Ascending aorta (tissue), 2 donors: Measurements from ENCODE around the gene RFFL. TPM values are rescaled to one million over a fixed set of nuclear protein-coding genes. Genes with fewer than 3 reads are reported as not detected.

ENCODE experiments used
- DNase-seq, 2 donors: peaks; one replicate each; pipeline ENCODE4 v3.0.0-alpha.2; 2019; ENCODE audit warnings: low spot score in 2 of 2
- H3K27ac ChIP-seq, 2 donors: fragments of 200-600 bp; sonication (generic); one replicate each; pipeline ENCODE4 v1.5.1; 2016 to 2017; ENCODE audit warnings: mild to moderate bottlenecking in 1 of 2
- H3K27me3 ChIP-seq: fragments of 200-600 bp; sonication (generic); one replicate; pipeline ENCODE4 v1.5.1; 2017
- H3K36me3 ChIP-seq, 2 donors: fragments of 200-600 bp; sonication (generic); one replicate each; pipeline ENCODE4 v1.5.1; 2016
- H3K4me1 ChIP-seq, 2 donors: fragments of 200-600 bp; sonication (generic); one replicate each; pipeline ENCODE4 v1.5.1; 2016 to 2017; ENCODE audit warnings: mild to moderate bottlenecking in 1 of 2
- H3K4me3 ChIP-seq, 2 donors: fragments of 200-600 bp; sonication (generic); one replicate each; pipeline ENCODE4 v1.5.1; 2016 to 2017; ENCODE audit warnings: mild to moderate bottlenecking in 1 of 2
- H3K9me3 ChIP-seq, 2 donors: fragments of 200-600 bp; sonication (generic); one replicate each; pipeline ENCODE4 v1.5.1; 2016
- intact Hi-C: fragments of 100-400 bp; cut with DNase I; formaldehyde crosslinking; loops from one replicate; pipeline ENCODE4 v1.15.1; 2023
- total RNA-seq: library from RNA; depleted of rRNA; stranded (reverse); fragments of >200 nt; gene quantifications from one replicate; pipeline ENCODE4 v1.1.0, GENCODE V29; 2016
- TF ChIP-seq, protein P1 (sequence below), 3 experiments: fragments of 200-600 bp in 2 of 3; fragments of 450-650 bp in 1 of 3; sonication (generic) in 2 of 3; IDR thresholded peaks; one replicate each; pipeline ENCODE4 v1.5.1; 2016 to 2019; ENCODE audit warnings: antibody characterized with exemption in 3 of 3, mild to moderate bottlenecking in 1 of 3, moderate library complexity in 1 of 3

Gene RFFL
- total RNA-seq, 1 donor from 2014 or later = 20.0 TPM

DNA sequence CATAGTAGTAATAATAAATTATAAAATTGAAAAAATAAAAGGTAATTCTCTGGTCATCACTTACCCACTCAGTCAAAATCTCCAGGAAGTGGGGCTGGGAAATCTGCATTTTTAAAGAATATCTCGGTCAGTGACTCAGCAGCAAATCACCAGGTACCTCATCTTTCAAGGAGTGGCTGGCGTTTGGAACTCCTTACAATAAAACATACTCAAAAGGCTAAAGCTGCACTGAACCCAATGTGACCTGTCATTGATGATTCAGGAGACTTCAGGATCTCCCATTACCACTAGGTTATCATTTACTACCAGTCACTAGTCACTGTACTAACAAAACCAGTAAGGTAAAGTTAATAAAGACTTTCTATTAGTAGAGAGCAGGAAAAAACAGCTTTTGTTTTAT is 21.5 kb upstream of the RFFL start:
- TF ChIP-seq, protein P1, sequence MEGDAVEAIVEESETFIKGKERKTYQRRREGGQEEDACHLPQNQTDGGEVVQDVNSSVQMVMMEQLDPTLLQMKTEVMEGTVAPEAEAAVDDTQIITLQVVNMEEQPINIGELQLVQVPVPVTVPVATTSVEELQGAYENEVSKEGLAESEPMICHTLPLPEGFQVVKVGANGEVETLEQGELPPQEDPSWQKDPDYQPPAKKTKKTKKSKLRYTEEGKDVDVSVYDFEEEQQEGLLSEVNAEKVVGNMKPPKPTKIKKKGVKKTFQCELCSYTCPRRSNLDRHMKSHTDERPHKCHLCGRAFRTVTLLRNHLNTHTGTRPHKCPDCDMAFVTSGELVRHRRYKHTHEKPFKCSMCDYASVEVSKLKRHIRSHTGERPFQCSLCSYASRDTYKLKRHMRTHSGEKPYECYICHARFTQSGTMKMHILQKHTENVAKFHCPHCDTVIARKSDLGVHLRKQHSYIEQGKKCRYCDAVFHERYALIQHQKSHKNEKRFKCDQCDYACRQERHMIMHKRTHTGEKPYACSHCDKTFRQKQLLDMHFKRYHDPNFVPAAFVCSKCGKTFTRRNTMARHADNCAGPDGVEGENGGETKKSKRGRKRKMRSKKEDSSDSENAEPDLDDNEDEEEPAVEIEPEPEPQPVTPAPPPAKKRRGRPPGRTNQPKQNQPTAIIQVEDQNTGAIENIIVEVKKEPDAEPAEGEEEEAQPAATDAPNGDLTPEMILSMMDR (IDR thresholded peaks at IDR 0.05) = no peak
- peaks cover 2 to 11% of the 10 kb centered on the region in 2 donors for H3K4me1 ChIP-seq
- H3K9me3 ChIP-seq = no peaks in the 10 kb centered on the region
- no peak overlapping the region for H3K27ac ChIP-seq
- no peaks in the 10 kb centered on the region for H3K36me3 ChIP-seq
- no peak overlapping the region for H3K4me3 ChIP-seq
- H3K27me3 ChIP-seq = no peaks in the 10 kb centered on the region
- intact Hi-C loops = loop anchor here (5.0 kb wide), 1 partner anchor 88 kb away; no protein-coding TSS in a partner anchor
- DNase-seq = no peak

- H3K36me3 ChIP-seq = no peaks in the 10 kb centered on the region
- peaks cover 2 to 11% of the 10 kb centered on the region in 2 donors for H3K4me1 ChIP-seq
- no peak overlapping the region for H3K4me3 ChIP-seq
- no peaks in the 10 kb centered on the region for H3K27me3 ChIP-seq
- TF ChIP-seq, protein P1 (IDR thresholded peaks at IDR 0.05) = no peak
- no peak overlapping the region for H3K27ac ChIP-seq
- no peaks in the 10 kb centered on the region for H3K9me3 ChIP-seq
- DNase-seq = no peak
- intact Hi-C loops = no loop called here
Observed at GRCh38 chr17:35083071-35083470, 19.6 kb upstream of the RFFL start.

DNA sequence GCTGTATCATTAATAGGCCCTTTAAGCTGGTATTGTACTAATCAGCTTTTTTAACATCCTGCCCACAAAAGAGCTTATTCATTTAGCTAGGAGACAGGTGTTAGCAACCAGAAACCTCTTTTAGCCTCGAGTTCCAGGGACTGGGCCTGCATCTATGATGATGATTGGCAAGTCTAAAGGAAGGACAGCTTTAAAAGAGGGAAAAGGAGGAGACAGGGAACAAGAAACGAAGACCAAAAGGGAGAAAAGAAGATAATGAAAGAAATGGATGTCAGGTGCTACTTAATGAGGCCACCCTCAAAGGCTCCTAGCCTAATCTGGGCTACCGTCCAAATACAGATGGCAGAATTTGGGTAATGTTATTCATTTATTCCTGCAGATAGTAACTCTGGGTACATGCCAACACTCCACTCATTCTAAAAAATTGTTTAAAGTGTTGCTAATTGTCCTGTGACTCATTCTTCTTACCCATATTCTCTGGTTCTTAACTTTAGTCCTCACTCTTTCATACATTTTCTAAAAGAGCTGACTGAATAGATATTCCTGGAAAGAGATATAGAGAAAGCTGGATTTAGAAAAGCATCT is 18.7 kb upstream of the RFFL start:
- Histone ChIP-seq H3K27me3 (no peaks in the 10 kb centered on the region), H3K9me3 (no peaks in the 10 kb centered on the region), H3K36me3 (no peaks in the 10 kb centered on the region), H3K27ac (no peak overlapping the region), H3K4me1 (peaks cover 0 to 2% of the 10 kb centered on the region in 2 donors), H3K4me3 (no peak overlapping the region)
- TF ChIP-seq, protein P1 (IDR thresholded peaks at IDR 0.05) = no peak
- intact Hi-C loops = no loop called here
- DNase-seq = no peak

DNA sequence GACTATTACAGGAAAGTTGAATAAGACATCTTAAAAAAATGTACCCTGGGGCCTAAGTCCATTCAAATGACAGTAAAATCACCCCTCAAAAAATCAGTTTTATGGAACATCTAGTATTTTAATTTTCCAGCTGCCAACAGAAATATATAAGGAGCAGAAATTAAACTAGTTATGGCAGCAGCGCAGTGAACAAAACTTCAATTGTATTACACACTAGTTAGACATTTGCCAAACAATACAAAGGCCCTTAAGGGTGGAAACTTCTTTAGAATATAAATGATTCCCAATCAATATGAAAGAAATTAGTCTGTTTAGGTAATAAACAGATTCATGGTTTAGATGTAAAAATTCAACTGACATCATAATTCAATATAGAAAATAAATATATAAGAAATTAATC is 18.1 kb upstream of the RFFL start:
- Histone ChIP-seq H3K9me3 (no peaks in the 10 kb centered on the region), H3K27ac (no peak overlapping the region), H3K4me3 (no peak overlapping the region), H3K36me3 (no peaks in the 10 kb centered on the region), H3K27me3 (no peaks in the 10 kb centered on the region), H3K4me1 (no peaks in the 10 kb centered on the region)
- intact Hi-C loops = no loop called here
- TF ChIP-seq, protein P1 (IDR thresholded peaks at IDR 0.05) = no peak
- DNase-seq = no peak

GRCh38 chr17:35080536-35080935 is 17.0 kb upstream of the RFFL start:
- no peaks in the 10 kb centered on the region for H3K9me3 ChIP-seq
- TF ChIP-seq, protein P1 (IDR thresholded peaks at IDR 0.05) = no peak
- H3K4me1 ChIP-seq = no peaks in the 10 kb centered on the region
- H3K4me3 ChIP-seq = no peak overlapping the region
- H3K27me3 ChIP-seq = no peaks in the 10 kb centered on the region
- intact Hi-C loops = no loop called here
- H3K27ac ChIP-seq = no peak overlapping the region
- no peaks in the 10 kb centered on the region for H3K36me3 ChIP-seq
- DNase-seq = no peak
